Panc1 (cell line): Measurements from ENCODE around the gene PILRA.

Experiments used
- CTCF ChIP-seq: fragments of 450-650 bp; IDR thresholded peaks from 2 replicates; pipeline ENCODE4 v1.5.1; 2017; ENCODE audit warnings: mild to moderate bottlenecking
- SIN3A ChIP-seq: IDR thresholded peaks from 2 replicates; pipeline ENCODE4 v1.6.1; 2012; ENCODE audit warnings: low read depth, mild to moderate bottlenecking, low read length, moderate library complexity, borderline replicate concordance; ENCODE audit not compliant: insufficient read depth

DNA sequence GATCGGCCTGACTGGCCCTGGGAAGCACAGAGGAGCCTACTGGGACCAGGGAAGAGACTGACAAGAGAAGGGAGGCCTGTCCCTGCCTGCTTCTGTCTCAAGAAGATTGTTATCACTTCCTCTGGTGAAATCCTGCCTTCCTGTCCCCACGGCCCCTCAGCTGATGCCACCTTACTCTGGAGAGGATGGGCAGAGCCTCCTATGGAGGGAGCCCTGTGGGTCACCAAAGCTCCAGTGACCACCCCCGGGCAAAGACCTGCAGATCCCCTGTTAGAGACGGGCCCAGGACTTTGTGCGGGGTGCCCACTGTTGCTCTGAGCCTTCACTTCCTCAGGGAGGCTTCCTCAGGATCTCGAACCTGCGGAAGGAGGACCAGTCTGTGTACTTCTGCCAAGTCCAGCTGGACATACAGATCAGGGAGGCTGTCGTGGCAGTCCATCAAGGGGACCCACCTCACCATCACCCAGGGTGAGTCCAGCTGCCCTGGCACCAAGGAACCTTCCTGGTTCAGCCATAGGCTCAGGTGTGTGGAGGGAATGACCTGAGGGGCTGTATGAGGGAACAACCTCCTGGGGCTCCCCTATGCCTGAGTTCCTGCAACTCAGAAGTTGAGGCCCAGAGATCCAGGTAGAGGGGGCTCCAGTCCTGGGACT, 16.7 kb upstream of the PILRA start:
- TF ChIP-seq CTCF (no peak), SIN3A (no peak)
